ENCODE results near the gene ZNF773.

DNA sequence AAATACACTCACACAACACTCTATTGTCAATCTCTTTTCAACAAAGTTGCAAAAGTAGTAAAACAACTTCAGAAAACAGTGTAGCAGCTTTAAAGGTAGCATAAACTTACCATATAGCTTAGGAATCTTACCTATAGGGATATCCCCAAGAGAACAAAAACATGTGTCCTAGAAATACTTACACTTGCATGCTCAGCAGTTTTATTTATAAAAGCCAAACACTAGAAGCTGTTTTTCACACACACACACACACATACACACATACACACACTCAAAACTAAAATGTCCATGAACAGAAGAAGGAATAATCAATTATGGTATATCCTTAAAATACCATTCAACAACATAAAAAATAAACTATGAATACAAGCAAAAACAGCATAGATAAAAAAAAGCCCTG, 11.7 kb downstream of the ZNF773 start:
- TF ChIP-seq, protein P1, sequence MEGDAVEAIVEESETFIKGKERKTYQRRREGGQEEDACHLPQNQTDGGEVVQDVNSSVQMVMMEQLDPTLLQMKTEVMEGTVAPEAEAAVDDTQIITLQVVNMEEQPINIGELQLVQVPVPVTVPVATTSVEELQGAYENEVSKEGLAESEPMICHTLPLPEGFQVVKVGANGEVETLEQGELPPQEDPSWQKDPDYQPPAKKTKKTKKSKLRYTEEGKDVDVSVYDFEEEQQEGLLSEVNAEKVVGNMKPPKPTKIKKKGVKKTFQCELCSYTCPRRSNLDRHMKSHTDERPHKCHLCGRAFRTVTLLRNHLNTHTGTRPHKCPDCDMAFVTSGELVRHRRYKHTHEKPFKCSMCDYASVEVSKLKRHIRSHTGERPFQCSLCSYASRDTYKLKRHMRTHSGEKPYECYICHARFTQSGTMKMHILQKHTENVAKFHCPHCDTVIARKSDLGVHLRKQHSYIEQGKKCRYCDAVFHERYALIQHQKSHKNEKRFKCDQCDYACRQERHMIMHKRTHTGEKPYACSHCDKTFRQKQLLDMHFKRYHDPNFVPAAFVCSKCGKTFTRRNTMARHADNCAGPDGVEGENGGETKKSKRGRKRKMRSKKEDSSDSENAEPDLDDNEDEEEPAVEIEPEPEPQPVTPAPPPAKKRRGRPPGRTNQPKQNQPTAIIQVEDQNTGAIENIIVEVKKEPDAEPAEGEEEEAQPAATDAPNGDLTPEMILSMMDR (IDR thresholded peaks at IDR 0.05) = no peak
- no peak for TF ChIP-seq POLR2A (IDR thresholded peaks at IDR 0.05)

Measured in heart left ventricle (tissue), 13 donors.